Breast epithelium (tissue), 3 donors: ENCODE measurements around the gene DEK.

ENCODE experiments used
- POLR2A ChIP-seq: fragments of 450-650 bp; IDR thresholded peaks from one replicate; pipeline ENCODE4 v1.6.1; 2016; ENCODE audit warnings: antibody characterized with exemption, mild to moderate bottlenecking, moderate library complexity
- POLR2AphosphoS5 ChIP-seq, 3 donors: sonication (generic); formaldehyde crosslinking; IDR thresholded peaks; one replicate each; pipeline ENCODE4 v1.6.1; 2017; ENCODE audit warnings: antibody characterized with exemption in 3 of 3
- TF ChIP-seq, protein P1 (sequence below), 3 donors: fragments of 450-650 bp; IDR thresholded peaks; one replicate each; pipeline ENCODE4 v1.5.1; 2016 to 2017; ENCODE audit warnings: antibody characterized with exemption in 3 of 3, mild to moderate bottlenecking in 3 of 3, moderate library complexity in 3 of 3

DNA sequence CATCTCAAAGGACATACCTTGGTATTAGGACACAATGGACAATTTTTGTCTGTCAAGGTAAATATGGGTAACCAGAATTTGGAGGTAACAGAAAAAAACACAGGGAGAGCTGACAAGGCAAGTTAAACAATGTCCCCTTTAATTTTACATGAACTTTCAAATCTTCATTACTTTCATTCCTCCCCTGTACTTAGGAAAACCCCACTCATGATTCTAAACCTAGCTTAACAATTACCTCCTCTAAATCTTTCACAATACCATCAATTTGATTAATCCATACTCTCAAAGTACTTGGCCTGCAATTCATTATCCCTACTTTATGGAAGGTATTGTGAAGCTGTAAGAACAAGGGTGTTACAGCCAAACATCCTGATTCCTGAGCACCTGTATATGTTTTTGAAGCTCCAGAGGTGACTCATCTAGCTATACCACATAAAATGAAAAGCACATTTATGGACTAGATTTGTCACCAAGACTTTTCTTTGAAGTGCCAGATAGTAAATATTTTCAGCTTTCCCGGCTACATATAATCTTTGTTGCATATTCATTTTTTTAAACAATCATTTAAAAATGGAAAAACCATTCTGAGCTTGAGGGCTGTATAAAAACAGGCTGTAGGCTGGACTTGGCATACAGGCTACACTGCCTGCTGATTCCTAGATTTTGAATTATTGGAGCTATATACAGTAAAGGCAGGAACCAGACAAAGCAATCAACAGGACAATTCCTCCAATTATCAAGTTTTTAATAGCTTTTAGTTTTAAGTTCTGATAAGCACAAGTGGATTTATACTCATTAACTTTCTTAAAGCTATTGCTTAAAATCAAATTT lies 22.9 kb downstream of the DEK start:
- TF ChIP-seq, protein P1, sequence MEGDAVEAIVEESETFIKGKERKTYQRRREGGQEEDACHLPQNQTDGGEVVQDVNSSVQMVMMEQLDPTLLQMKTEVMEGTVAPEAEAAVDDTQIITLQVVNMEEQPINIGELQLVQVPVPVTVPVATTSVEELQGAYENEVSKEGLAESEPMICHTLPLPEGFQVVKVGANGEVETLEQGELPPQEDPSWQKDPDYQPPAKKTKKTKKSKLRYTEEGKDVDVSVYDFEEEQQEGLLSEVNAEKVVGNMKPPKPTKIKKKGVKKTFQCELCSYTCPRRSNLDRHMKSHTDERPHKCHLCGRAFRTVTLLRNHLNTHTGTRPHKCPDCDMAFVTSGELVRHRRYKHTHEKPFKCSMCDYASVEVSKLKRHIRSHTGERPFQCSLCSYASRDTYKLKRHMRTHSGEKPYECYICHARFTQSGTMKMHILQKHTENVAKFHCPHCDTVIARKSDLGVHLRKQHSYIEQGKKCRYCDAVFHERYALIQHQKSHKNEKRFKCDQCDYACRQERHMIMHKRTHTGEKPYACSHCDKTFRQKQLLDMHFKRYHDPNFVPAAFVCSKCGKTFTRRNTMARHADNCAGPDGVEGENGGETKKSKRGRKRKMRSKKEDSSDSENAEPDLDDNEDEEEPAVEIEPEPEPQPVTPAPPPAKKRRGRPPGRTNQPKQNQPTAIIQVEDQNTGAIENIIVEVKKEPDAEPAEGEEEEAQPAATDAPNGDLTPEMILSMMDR (IDR thresholded peaks at IDR 0.05) = no peak
- TF ChIP-seq POLR2A (no peak), POLR2AphosphoS5 (IDR thresholded peaks at IDR 0.05) (no peak)
